Gastroesophageal sphincter (tissue), 4 donors: ENCODE measurements around the gene PARVG. TPM values are rescaled to one million over a fixed set of nuclear protein-coding genes. Genes with fewer than 3 reads are reported as not detected.

Source experiments
- ATAC-seq: fragments of 150-250 bp; one replicate; pipeline ENCODE4 v1.9.1; 2016; ENCODE audit warnings: mild to moderate bottlenecking, moderate library complexity
- H3K27ac ChIP-seq, 4 donors: fragments of 200-600 bp; sonication (generic) in 3 of 4; 1 replicate in 3 of 4; 2 replicates in 1 of 4; pipeline ENCODE4 v1.5.1; 2016 to 2019
- H3K27me3 ChIP-seq: fragments of 200-600 bp; sonication (generic); one replicate; pipeline ENCODE4 v1.5.1; 2019
- H3K36me3 ChIP-seq, 2 donors: fragments of 200-600 bp; sonication (generic); one replicate each; pipeline ENCODE4 v1.5.1; 2019; ENCODE audit warnings: control low read depth in 1 of 2
- H3K4me1 ChIP-seq, 3 donors: fragments of 200-600 bp; sonication (generic); 1 replicate in 2 of 3; 2 replicates in 1 of 3; pipeline ENCODE4 v1.5.1; 2016 to 2019; ENCODE audit warnings: control low read depth in 2 of 3
- H3K4me3 ChIP-seq, 2 donors: fragments of 200-600 bp; sonication (generic); one replicate each; pipeline ENCODE4 v1.5.1; 2019; ENCODE audit warnings: mild to moderate bottlenecking in 1 of 2, moderate library complexity in 1 of 2
- H3K9me3 ChIP-seq, 3 donors: fragments of 200-600 bp; sonication (generic); one replicate each; pipeline ENCODE4 v1.5.1; 2017 to 2019; ENCODE audit warnings: control low read depth in 2 of 3
- EP300 ChIP-seq: sonication (generic); formaldehyde crosslinking; IDR thresholded peaks from one replicate; pipeline ENCODE4 v1.6.1; 2017; ENCODE audit warnings: antibody characterized with exemption, mild to moderate bottlenecking
- POLR2A ChIP-seq, 2 donors: fragments of 450-650 bp; IDR thresholded peaks; one replicate each; pipeline ENCODE4 v1.6.1; 2017; ENCODE audit warnings: antibody characterized with exemption in 2 of 2, mild to moderate bottlenecking in 2 of 2, moderate library complexity in 1 of 2
- POLR2AphosphoS5 ChIP-seq: sonication (generic); formaldehyde crosslinking; IDR thresholded peaks from one replicate; pipeline ENCODE4 v1.6.1; 2017; ENCODE audit warnings: antibody characterized with exemption
- WGBS, 2 donors: methylation state at CpG; one replicate each; pipeline ENCODE4 v1.1.5; 2018; ENCODE audit warnings: low coverage in 1 of 2; 5-methylcytosine and 5-hydroxymethylcytosine counted together
- total RNA-seq, 4 donors: library from RNA; depleted of rRNA; stranded (reverse); fragments of >200 nt; gene quantifications; one replicate each; pipeline ENCODE4 v1.1.0, GENCODE V29; 2016
- TF ChIP-seq, protein P1 (sequence below), 4 experiments: fragments of 200-600 bp in 2 of 4; fragments of 450-650 bp in 2 of 4; sonication (generic) in 1 of 4; IDR thresholded peaks; one replicate each; pipeline ENCODE4 v1.5.1; 2017 to 2019; ENCODE audit warnings: antibody characterized with exemption in 4 of 4, mild to moderate bottlenecking in 2 of 4, moderate library complexity in 2 of 4

The PARVG gene
- total RNA-seq, 4 donors from 2014 or later = 7.0 to 18.2 (median 11.3) TPM

DNA sequence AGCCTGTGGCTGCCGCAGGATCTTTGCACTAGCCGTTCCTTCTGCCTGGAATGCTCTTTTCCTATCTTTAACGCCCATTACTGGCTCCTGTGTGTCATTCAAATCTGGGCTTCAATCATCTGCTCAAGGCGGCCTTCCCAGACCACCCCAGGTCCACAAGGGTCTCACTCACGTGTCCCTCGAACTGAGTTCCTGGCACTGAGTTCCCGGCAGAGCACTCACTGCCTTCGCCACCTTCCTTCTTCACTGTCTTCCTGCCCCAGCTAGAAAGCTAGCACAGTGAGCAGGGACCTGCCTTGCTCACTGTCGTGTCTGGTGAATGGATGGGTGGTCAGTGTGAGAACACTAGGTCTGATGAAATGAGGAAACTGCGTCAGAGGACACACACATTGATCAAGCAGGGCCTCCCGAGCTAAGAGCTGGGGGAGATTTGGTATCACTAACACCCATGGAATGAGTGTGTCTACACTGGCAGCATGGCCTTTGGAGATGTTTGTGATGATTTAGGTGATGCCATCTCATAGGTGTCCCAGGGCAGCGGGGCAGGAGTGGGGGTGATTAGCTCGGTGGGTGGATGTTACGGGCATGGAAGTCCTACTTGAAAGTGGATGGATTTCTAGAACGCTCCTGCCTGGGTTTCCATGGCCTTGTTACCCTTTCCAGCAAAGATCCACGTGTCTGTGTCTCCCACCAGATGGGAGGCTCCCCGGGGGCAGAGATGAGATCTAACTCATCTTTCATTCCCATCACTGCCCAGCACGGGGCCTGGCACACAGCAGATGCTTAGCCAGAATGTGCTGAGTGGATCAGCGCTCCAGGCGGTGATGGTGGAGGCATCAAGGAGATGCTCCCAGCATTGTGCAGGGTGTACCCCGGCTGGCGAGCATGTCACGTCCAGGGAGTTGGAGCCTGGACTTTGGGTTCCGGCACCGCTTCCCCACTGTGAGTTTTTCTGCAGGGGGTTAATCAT is 67.5 kb downstream of the PARVG start:
- ATAC-seq = no peak
- no peak overlapping the region for H3K27ac ChIP-seq
- 94 to 95% methylated on average over 12 to 18 of the region's 25 CpGs for WGBS, 2 donors
- peaks cover 9% of the 10 kb centered on the region for H3K27me3 ChIP-seq
- no peaks in the 10 kb centered on the region for H3K4me1 ChIP-seq
- H3K9me3 ChIP-seq = peaks cover 0 to 24% (median 4%) of the 10 kb centered on the region in 3 donors
- peaks cover 0 to 10% of the 10 kb centered on the region in 2 donors for H3K36me3 ChIP-seq
- TF ChIP-seq POLR2A (IDR thresholded peaks at IDR 0.05) (no peak), POLR2AphosphoS5 (no peak), EP300 (no peak)
- TF ChIP-seq, protein P1, sequence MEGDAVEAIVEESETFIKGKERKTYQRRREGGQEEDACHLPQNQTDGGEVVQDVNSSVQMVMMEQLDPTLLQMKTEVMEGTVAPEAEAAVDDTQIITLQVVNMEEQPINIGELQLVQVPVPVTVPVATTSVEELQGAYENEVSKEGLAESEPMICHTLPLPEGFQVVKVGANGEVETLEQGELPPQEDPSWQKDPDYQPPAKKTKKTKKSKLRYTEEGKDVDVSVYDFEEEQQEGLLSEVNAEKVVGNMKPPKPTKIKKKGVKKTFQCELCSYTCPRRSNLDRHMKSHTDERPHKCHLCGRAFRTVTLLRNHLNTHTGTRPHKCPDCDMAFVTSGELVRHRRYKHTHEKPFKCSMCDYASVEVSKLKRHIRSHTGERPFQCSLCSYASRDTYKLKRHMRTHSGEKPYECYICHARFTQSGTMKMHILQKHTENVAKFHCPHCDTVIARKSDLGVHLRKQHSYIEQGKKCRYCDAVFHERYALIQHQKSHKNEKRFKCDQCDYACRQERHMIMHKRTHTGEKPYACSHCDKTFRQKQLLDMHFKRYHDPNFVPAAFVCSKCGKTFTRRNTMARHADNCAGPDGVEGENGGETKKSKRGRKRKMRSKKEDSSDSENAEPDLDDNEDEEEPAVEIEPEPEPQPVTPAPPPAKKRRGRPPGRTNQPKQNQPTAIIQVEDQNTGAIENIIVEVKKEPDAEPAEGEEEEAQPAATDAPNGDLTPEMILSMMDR (IDR thresholded peaks at IDR 0.05) = no peak
- no peak overlapping the region for H3K4me3 ChIP-seq

DNA sequence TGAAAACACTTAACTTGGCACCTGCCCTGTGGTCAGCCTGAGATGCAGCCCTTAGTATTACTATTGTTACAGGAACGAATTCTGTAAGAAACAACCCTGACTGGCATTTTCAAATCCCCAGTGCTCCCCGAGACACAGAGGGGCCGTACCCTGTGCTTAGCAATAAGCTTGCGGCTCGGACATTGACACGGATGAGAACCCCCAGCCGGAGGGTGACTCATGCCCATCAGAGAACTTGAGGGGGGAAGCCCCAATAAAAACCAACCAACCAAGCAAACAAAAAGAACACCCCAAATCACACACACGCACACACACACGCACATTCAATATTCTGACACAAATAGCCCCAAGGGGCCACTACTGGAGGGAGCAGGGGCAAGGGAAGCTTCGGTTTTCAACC is 68.2 kb downstream of the PARVG start:
- ATAC-seq = no peak
- TF ChIP-seq, protein P1 (IDR thresholded peaks at IDR 0.05) = no peak
- TF ChIP-seq POLR2AphosphoS5 (no peak), EP300 (no peak), POLR2A (IDR thresholded peaks at IDR 0.05) (no peak)
- WGBS, 2 donors = 95% methylated on average over 8 of the region's 10 CpGs; no CpG with 5 or more reads in 1 of the 2 donors

DNA sequence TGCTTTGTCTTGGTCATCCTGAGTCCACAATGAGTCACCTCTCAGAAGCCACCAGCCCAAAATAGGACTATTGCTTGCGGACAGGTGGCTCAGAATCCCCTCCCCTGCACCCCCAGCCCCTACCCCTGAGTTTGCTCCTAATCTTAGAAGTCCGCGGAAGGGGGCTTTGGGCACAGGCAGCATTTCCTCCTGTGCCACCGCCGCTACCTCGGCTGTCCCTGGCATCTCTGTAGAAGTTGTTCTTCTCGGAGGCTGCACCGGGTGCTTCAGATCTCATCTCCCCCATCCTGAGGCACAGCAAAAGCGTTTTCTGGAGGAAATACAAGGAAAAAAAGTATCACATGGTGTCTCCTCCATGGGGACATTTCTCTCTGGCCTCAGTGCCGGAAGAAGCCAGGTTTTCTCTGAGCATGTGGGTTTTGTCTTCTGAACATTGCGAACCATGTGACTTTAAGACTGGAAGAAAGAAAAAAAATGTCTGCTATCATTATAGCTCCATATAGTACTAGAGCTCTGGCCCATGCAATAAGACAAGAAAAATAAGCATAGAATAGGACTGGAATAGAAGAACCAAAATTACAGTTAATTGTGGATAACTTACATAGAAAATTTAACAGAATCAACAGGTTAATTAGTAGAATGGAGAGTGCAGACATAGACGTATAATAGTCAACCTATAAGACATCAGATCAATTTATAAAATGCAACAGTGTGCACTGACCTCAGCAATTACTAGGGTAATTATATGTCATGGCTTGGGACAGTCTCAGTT is 68.8 kb downstream of the PARVG start:
- Histone ChIP-seq H3K36me3 (peaks cover 0 to 10% of the 10 kb centered on the region in 2 donors), H3K4me1 (no peaks in the 10 kb centered on the region), H3K27ac (no peak overlapping the region), H3K4me3 (no peak overlapping the region), H3K27me3 (peaks cover 4% of the 10 kb centered on the region), H3K9me3 (peaks cover 0 to 24% (median 4%) of the 10 kb centered on the region in 3 donors)
- TF ChIP-seq, protein P1 (IDR thresholded peaks at IDR 0.05) = no peak
- TF ChIP-seq EP300 (no peak), POLR2A (IDR thresholded peaks at IDR 0.05) (no peak), POLR2AphosphoS5 (no peak)
- ATAC-seq = no peak
- WGBS, 2 donors = 91 to 100% methylated on average over 3 to 9 of the region's 12 CpGs

More for the DNA sequence above, 68.2 kb downstream of the PARVG start:
- Histone ChIP-seq H3K9me3 (peaks cover 0 to 24% (median 4%) of the 10 kb centered on the region in 3 donors), H3K27me3 (peaks cover 7% of the 10 kb centered on the region), H3K27ac (no peak overlapping the region), H3K4me1 (no peaks in the 10 kb centered on the region), H3K4me3 (no peak overlapping the region), H3K36me3 (peaks cover 0 to 10% of the 10 kb centered on the region in 2 donors)

DNA sequence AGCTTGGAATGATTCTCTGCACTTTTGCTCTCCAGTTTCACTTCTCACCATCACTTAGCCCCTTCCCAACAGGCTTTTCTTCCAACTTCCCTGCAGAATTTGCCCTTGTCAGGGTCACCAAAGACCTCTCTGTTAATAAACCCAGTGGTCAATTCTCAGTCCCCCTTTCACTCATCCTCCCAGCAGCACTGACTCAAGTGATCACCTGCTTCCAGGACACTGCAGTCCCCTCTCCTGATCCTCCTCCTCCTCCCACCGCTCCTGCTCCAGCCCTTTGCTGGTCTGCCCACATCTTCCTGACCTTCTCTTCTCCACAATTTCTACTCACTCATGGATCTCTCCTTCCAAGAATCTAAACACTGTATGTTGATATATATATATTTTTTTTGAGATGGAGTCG is 74.1 kb downstream of the PARVG start:
- Histone ChIP-seq H3K4me3 (no peak overlapping the region), H3K36me3 (no peaks in the 10 kb centered on the region), H3K27me3 (no peaks in the 10 kb centered on the region), H3K27ac (no peak overlapping the region), H3K9me3 (peaks cover 0 to 11% (median 0%) of the 10 kb centered on the region in 3 donors), H3K4me1 (no peaks in the 10 kb centered on the region)
- ATAC-seq = no peak
- TF ChIP-seq EP300 = no peak
- TF ChIP-seq POLR2AphosphoS5 = no peak
- TF ChIP-seq, protein P1 (IDR thresholded peaks at IDR 0.05) = no peak
- no peak for TF ChIP-seq POLR2A (IDR thresholded peaks at IDR 0.05)
- WGBS, 2 donors = 75 to 100% methylated on average over 1 to 2 of the region's 2 CpGs
